A673 (cell line): ENCODE results near the gene PIGQ. TPM values are rescaled to one million over a fixed set of nuclear protein-coding genes. Genes with fewer than 3 reads are reported as not detected.

ENCODE experiments used
- BruUV-seq: library from RNA; stranded (reverse); fragments of 400-500 nt; replicated peaks from 2 replicates; lab custom pipeline; 2021; lab: Mats Ljungman, UMichigan
- CTCF ChIA-PET: fragments of 300-600 bp; sonication (Branson Sonifier 250); formaldehyde crosslinking; loops from one replicate; lab custom pipeline; 2022; ENCODE audit warnings: antibody characterized with exemption; lab: Charles Lee
- POLR2A ChIA-PET: fragments of 300-600 bp; sonication (Branson Sonifier 250); formaldehyde crosslinking; loops from one replicate; lab custom pipeline; 2022; ENCODE audit warnings: antibody characterized with exemption; ENCODE audit not compliant: low non-redundant PET; lab: Charles Lee
- DNase-seq: peaks from one replicate; pipeline ENCODE4 v3.0.0-alpha.2; 2015; ENCODE audit warnings: low spot score
- H3K27ac ChIP-seq: fragments of 200-600 bp; sonication (generic); 2 replicates; pipeline ENCODE4 v1.5.1; 2016; ENCODE audit warnings: mixed run types, low read depth, mild to moderate bottlenecking, mixed read lengths, antibody characterized with exemption, low read length; ENCODE audit not compliant: poor library complexity, severe bottlenecking
- H3K27me3 ChIP-seq: fragments of 200-600 bp; sonication (generic); replicated peaks from 2 replicates; pipeline ENCODE4 v1.6.1; 2017; ENCODE audit warnings: mixed run types, low read depth, mild to moderate bottlenecking, mixed read lengths, antibody characterized with exemption, low read length; ENCODE audit not compliant: insufficient read depth, poor library complexity
- H3K36me3 ChIP-seq: fragments of 200-600 bp; sonication (generic); 2 replicates; pipeline ENCODE4 v1.6.1; 2016; ENCODE audit warnings: mixed run types, mild to moderate bottlenecking, mixed read lengths, antibody characterized with exemption, low read length; ENCODE audit not compliant: insufficient read depth, poor library complexity, severe bottlenecking
- H3K4me1 ChIP-seq: fragments of 200-600 bp; sonication (generic); 2 replicates; pipeline ENCODE4 v1.6.1; 2017; ENCODE audit warnings: mixed run types, mild to moderate bottlenecking, mixed read lengths, antibody characterized with exemption, low read length; ENCODE audit not compliant: insufficient read depth, poor library complexity, severe bottlenecking
- H3K4me3 ChIP-seq: fragments of 200-600 bp; sonication (generic); 2 replicates; pipeline ENCODE4 v1.5.1; 2016; ENCODE audit warnings: low read depth, mixed run types, mild to moderate bottlenecking, mixed read lengths, low read length; ENCODE audit not compliant: poor library complexity, severe bottlenecking
- H3K9me3 ChIP-seq: fragments of 200-600 bp; sonication (generic); 2 replicates; pipeline ENCODE4 v1.6.1; 2016; ENCODE audit warnings: mixed run types, low read depth, mild to moderate bottlenecking, mixed read lengths, antibody characterized with exemption, low read length; ENCODE audit not compliant: poor library complexity, severe bottlenecking
- EZH2 ChIP-seq: fragments of 200-600 bp; sonication (generic); IDR thresholded peaks from 2 replicates; pipeline ENCODE4 v1.6.1; 2017; ENCODE audit warnings: borderline replicate concordance, low read depth, mild to moderate bottlenecking, mixed read lengths, antibody characterized with exemption, low read length; ENCODE audit not compliant: poor library complexity, severe bottlenecking
- intact Hi-C: fragments of 100-400 bp; cut with micrococcal nuclease; formaldehyde crosslinking; loops from one replicate; pipeline ENCODE4 v1.10.0; 2022; ENCODE audit not compliant: unreplicated experiment
- total RNA-seq: library from RNA; stranded (reverse); gene quantifications from 2 replicates; pipeline ENCODE4 v1.2.3, GENCODE V29; 2021
- TF ChIP-seq, protein P1 (sequence below): fragments of 300-800, 200-600 bp; sonication (generic); conservative IDR thresholded peaks from 2 replicates; pipeline ENCODE4 v1.5.1; 2017; ENCODE audit warnings: low read depth, mild to moderate bottlenecking, antibody characterized with exemption, low read length, moderate library complexity, mixed read lengths

Gene PIGQ
- total RNA-seq, 1 experiment from 2014 or later, result 59.4 TPM

DNA sequence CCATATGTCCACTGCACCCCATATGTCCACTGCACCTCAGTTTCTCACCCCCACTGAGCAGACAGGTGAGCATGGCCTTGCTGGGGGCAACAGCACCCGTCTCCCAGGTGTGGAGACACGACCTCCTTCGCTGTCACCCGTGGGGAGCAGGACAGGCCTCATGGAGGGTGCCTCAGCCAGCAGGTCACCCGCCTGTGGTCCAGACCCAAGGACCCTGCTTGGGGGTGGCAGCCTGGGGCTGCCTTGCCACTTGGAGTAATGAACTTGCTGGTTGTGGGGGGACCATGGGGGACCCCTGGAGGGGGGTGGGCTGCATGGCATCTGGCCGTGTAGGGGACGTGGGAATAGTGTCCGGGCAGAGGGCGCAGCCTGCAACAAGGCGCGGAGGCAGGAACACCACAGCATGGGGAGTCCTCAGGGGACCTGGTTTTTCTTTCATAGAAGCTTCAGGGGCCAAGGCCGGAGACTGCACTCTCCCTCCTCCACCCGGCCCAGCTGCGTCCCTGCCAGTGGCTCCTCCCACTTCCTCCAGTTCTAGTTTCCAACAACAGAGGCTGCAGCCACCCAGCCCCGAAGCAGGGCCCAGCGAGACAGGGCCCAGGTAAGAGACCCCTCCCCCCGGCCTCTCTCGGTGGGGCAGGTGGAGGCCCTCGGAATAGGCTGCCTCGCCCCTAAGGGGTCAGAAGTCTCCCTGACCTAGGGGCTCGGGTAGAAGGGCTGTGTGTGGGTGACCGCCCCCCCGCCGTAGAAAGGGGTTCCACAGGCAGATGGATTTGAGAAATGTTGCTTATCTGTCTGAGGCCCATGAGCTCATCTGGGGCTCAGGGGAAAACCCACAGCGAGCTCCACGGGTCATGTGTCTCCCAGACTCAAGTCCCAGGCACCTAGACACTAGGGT lies 3.0 kb upstream of the PIGQ start, which contains the start of gene NHLRC4:
TSS of gene NHLRC4 (plus strand) at position 531 of the 898 bp plus-strand sequence. CDS start 1,043 bp downstream, outside the sequence.
- no peak for TF ChIP-seq EZH2
- TF ChIP-seq, protein P1, sequence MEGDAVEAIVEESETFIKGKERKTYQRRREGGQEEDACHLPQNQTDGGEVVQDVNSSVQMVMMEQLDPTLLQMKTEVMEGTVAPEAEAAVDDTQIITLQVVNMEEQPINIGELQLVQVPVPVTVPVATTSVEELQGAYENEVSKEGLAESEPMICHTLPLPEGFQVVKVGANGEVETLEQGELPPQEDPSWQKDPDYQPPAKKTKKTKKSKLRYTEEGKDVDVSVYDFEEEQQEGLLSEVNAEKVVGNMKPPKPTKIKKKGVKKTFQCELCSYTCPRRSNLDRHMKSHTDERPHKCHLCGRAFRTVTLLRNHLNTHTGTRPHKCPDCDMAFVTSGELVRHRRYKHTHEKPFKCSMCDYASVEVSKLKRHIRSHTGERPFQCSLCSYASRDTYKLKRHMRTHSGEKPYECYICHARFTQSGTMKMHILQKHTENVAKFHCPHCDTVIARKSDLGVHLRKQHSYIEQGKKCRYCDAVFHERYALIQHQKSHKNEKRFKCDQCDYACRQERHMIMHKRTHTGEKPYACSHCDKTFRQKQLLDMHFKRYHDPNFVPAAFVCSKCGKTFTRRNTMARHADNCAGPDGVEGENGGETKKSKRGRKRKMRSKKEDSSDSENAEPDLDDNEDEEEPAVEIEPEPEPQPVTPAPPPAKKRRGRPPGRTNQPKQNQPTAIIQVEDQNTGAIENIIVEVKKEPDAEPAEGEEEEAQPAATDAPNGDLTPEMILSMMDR, result no peak
- H3K4me3 ChIP-seq, result no peak within 1 kb of the TSS
- H3K36me3 ChIP-seq, result no peaks in the 10 kb centered on the region
- CTCF ChIA-PET, result no interaction called here
- no peaks in the 10 kb centered on the region for H3K9me3 ChIP-seq
- intact Hi-C loops, result no loop called here
- DNase-seq, result peak; percentile 63
- H3K27me3 ChIP-seq, result peaks cover 10% of the 10 kb centered on the region
- POLR2A ChIA-PET, result interaction anchor here (0.6 kb wide), 1 partner anchor 287 kb away, joined by 4 read pairs; no protein-coding TSS in a partner anchor
- H3K4me1 ChIP-seq, result peaks cover 11% of the 10 kb centered on the region
- BruUV-seq, result no TSS peak
- peak within 1 kb of the TSS; percentile 50 for H3K27ac ChIP-seq

- H3K27ac ChIP-seq, result peak overlapping the region; percentile 50
- no peak overlapping the region for H3K4me3 ChIP-seq
- POLR2A ChIA-PET, result interaction anchor here (0.6 kb wide), 1 partner anchor 288 kb away, joined by 4 read pairs; no protein-coding TSS in a partner anchor
- TF ChIP-seq, protein P1, result no peak
- TF ChIP-seq EZH2, result no peak
- DNase-seq, result no peak
- CTCF ChIA-PET, result no interaction called here
- intact Hi-C loops, result no loop called here
- H3K9me3 ChIP-seq, result no peaks in the 10 kb centered on the region
- BruUV-seq, result no TSS peak
- no peaks in the 10 kb centered on the region for H3K36me3 ChIP-seq
- H3K27me3 ChIP-seq, result peaks cover 1% of the 10 kb centered on the region
- peaks cover 11% of the 10 kb centered on the region for H3K4me1 ChIP-seq
Measured at GRCh38 chr16:567373-568256, 2.2 kb upstream of the PIGQ start.

DNA sequence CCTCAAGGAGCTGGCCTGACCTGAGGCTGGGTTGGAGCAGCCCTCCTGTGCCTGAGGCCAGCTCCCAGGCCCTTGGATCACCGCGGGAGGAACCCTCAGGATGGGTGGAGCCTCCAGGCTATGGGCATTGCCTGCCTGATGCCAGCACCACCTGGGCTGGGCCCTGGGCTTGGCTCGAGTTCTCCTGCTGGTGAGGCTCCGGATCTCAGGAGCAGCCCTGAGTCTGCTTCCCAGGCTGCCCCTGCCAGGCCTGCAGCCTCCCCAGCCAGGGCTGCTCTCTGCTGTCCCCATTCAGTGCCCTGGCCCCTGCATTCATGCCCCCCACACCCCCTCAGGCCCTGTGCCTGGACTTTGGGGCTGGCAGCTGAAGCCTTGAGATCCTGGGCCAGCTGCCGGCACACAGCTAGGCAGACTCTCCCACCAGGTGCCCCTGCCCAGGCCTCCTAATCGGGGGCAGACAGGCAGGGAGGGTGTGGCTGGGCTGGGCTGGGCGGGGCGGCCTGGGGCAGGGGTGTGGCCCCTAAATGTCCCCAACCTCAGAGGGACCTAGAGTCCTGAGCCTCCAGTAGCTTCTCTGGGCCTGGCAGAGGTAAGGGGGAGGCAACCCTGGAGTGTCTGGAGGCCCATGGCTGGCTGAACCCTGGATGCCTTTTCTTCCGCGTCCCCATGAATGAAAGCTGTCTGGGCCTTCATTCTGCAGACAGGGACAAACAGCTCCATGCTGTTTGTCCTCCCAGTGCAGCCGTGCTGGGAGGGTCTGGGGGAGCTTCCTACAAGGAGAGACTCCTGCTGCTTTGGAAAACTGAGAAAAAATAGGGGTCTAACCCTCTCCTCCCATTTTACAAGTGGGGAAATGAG lies 1.1 kb upstream of the PIGQ start:
- CTCF ChIA-PET, result no interaction called here
- POLR2A ChIA-PET, result no interaction called here
- intact Hi-C loops, result no loop called here
- no peaks in the 10 kb centered on the region for H3K9me3 ChIP-seq
- BruUV-seq, result no TSS peak
- peak overlapping the region; percentile 98 for H3K4me3 ChIP-seq
- no peaks in the 10 kb centered on the region for H3K36me3 ChIP-seq
- peak overlapping the region; percentile 87 for H3K27ac ChIP-seq
- DNase-seq, result no peak
- H3K27me3 ChIP-seq, result no peaks in the 10 kb centered on the region
- no peak for TF ChIP-seq EZH2
- TF ChIP-seq, protein P1, result no peak
- peaks cover 11% of the 10 kb centered on the region for H3K4me1 ChIP-seq
